Left renal pelvis (tissue), 4 donors: ENCODE measurements around the gene PSKH1. TPM values are rescaled to one million over a fixed set of nuclear protein-coding genes. Genes with fewer than 3 reads are reported as not detected.
"Not testable (repeated sequence)": the region's sequence is repeated elsewhere in the genome, so short reads cannot be mapped to it uniquely, and the experiment has no call there.

Experiments used
- DNase-seq, 4 donors: peaks; one replicate each; pipeline ENCODE4 v3.0.0-alpha.2; 2013; ENCODE audit warnings: low read depth in 4 of 4, low spot score in 3 of 4
- polyA plus RNA-seq, 4 donors: library from polyadenylated mRNA; unstranded; fragments of 120-200 nt; gene quantifications; one replicate each; pipeline ENCODE4 v1.2.1, GENCODE V29; 2013; ENCODE audit not compliant: insufficient read length in 4 of 4

PSKH1 gene
- polyA plus RNA-seq, 4 donors, result 31.0 to 36.4 (median 34.3) TPM

- DNase-seq, result not testable (repeated sequence)
Measured at GRCh38 chr16:67972285-67972684, 79.2 kb downstream of the PSKH1 start.

DNA sequence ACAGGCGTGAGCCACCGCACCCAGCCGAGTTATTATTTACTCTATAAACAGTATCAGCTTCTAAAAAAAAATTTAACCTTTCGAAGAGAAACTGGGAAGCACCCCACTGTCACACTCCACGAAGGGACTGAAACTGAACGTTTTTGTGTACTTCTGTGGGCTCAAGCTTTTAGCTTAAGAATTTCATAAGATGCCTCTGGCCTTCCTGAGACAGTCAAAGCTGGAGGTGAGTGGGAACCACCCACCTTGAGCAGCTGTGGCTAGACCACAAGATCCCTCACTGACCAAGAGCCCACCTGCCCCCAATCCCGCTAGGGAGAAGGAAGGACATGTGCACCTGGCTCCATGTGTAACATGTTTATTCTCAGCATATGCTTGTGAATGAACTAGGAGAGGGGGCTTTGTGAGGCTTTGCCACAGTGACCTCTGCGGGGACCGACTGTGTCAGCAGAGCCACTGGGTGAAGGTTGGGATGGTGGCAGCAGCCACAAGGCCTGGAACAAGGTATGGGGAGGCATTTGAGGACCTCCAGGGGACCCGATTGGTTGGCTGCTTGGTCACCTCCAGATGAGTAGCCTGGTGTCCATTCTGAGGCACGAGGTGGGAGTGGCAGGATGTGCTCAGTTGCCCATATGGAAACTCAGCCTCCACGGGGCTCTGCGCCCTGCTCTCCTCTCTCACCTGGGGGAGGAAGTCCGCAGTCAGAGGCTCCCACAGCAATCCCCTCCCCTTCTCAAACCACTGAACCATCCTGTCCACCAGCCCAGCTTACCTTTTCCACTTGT is 82.5 kb downstream of the PSKH1 start:
- no peak for DNase-seq

GRCh38 chr16:67976205-67976604 is 83.2 kb downstream of the PSKH1 start:
- DNase-seq, result no peak

DNA sequence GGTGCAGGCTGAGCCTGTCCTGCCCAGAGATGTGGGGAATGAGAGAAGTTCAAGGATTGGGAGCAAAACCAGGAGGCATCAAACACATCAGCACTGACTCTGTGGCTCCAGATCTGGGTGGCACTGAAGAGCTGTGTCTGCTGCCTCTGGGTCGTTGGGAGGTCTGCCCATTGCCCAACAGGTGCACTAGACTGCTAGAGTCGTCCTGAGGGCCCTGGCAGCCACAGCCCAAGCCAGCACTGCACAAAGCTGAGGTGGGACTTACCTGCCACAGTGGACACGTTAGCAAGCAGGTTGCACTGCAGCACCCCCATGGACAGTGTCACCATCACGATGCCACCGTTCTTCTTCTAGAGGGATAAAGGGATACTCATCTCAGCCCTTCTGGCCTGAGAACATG is 84.0 kb downstream of the PSKH1 start:
- DNase-seq, result no peak

DNA sequence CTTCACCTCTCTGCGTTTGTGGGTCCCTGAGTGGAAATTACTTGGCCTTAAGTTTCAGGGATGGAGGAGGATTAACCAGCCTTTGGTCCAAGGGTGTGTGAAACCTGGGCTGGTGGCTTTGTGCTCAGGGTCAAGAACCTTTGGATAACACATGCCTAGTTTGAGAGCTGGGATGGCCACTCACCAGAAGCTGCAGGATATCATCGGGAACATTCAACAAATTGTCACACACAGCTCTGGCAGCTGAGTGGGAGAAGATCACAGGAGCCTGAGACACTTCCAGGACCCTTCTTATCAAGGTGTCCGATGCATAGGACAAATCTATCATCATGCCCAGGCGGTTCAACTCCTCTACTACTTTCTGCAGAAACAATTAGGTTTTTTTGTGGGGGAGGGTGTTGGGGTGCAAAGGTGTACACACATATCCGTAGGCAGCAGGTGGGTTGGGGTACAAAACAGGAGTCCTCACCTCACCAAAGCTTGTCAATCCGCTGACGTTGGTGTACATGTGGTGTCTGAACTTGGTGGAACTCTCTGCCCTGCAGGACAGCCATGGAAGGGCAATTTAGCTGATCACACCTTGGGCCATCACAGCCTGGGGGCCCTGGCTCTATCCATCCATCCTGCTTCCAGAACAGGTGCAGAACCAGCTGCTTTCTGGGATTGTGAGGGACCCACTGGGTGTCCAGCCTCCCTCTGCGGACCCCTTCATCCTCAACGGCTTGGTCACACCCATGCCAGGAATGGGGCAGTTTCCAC is 84.6 kb downstream of the PSKH1 start:
- DNase-seq, result no peak

Other genes with a start within 250 kb of the PSKH1 start
- 1 to 10 TPM in 1 of 4 donors, under 1 TPM in 3; 0.78 to 1.4 (median 0.84) TPM for gene CARMIL2, start 248.1 kb upstream of the PSKH1 start, polyA plus RNA-seq
- 10 to 100 TPM; 19.4 to 30.0 (median 21.8) TPM for gene ACD, start 233.0 kb upstream of the PSKH1 start, polyA plus RNA-seq
- gene PARD6A, start 232.3 kb upstream of the PSKH1 start, polyA plus RNA-seq, result 1 to 10 TPM; 2.8 to 3.5 (median 3.3) TPM
- 10 to 100 TPM; 13.1 to 39.2 (median 19.1) TPM for gene ENKD1, start 226.5 kb upstream of the PSKH1 start, polyA plus RNA-seq
- gene C16orf86, start 226.4 kb upstream of the PSKH1 start, polyA plus RNA-seq, result 1 to 10 TPM; 1.7 to 4.3 (median 2.7) TPM
- gene GFOD2, start 173.9 kb upstream of the PSKH1 start, polyA plus RNA-seq, result 10 to 100 TPM; 17.7 to 24.5 (median 20.7) TPM
- gene RANBP10, start 86.7 kb upstream of the PSKH1 start, polyA plus RNA-seq, result 10 to 100 TPM; 19.2 to 31.1 (median 21.8) TPM
- gene TSNAXIP1, start 86.4 kb upstream of the PSKH1 start, polyA plus RNA-seq, result 1 to 10 TPM; 2.9 to 9.8 (median 7.1) TPM
- gene THAP11, start 50.9 kb upstream of the PSKH1 start, polyA plus RNA-seq, result 10 to 100 TPM; 27.7 to 34.1 (median 29.6) TPM
- 100 to 1,000 TPM; 103 to 128 (median 126) TPM for gene NUTF2, start 46.3 kb upstream of the PSKH1 start, polyA plus RNA-seq
- 10 to 100 TPM; 41.2 to 60.4 (median 44.7) TPM for gene CENPT, start 45.6 kb upstream of the PSKH1 start, polyA plus RNA-seq
- gene EDC4, start 20.2 kb upstream of the PSKH1 start, polyA plus RNA-seq, result 100 to 1,000 TPM in 1 of 4 donors, 10 to 100 TPM in 3; 67.0 to 106 (median 83.7) TPM
- gene NRN1L, start 8.4 kb upstream of the PSKH1 start, polyA plus RNA-seq, result under 1 TPM in 3 of 4 donors, not detected in 1; 0.39 to 0.94 (median 0.93) TPM
- gene CTRL, start 38.6 kb downstream of the PSKH1 start, polyA plus RNA-seq, result 1 to 10 TPM; 2.4 to 9.4 (median 5.6) TPM
- 10 to 100 TPM; 20.3 to 31.6 (median 22.8) TPM for gene PSMB10, start 43.6 kb downstream of the PSKH1 start, polyA plus RNA-seq
- gene LCAT, start 50.9 kb downstream of the PSKH1 start, polyA plus RNA-seq, result 10 to 100 TPM; 13.1 to 29.4 (median 23.7) TPM
- gene SLC12A4, start 75.4 kb downstream of the PSKH1 start, polyA plus RNA-seq, result 10 to 100 TPM; 32.7 to 61.6 (median 38.5) TPM
- gene DPEP3, start 87.2 kb downstream of the PSKH1 start, polyA plus RNA-seq, result under 1 TPM in 2 of 4 donors, not detected in 2; 0.07 to 0.09 TPM
- gene DPEP2, start 106.2 kb downstream of the PSKH1 start, polyA plus RNA-seq, result 1 to 10 TPM in 2 of 4 donors, under 1 TPM in 2; 0.54 to 1.2 (median 0.94) TPM
- not detected for gene DPEP2NB, start 122.7 kb downstream of the PSKH1 start, polyA plus RNA-seq
- 10 to 100 TPM in 1 of 4 donors, 1 to 10 TPM in 3; 6.6 to 10.1 (median 9.4) TPM for gene DDX28, start 130.0 kb downstream of the PSKH1 start, polyA plus RNA-seq
- gene DUS2, start 130.0 kb downstream of the PSKH1 start, polyA plus RNA-seq, result 10 to 100 TPM in 3 of 4 donors, 1 to 10 TPM in 1; 9.8 to 15.8 (median 15.5) TPM
- 10 to 100 TPM; 32.0 to 38.1 (median 35.0) TPM for gene NFATC3, start 192.1 kb downstream of the PSKH1 start, polyA plus RNA-seq